GM12875 (cell line): ENCODE measurements around the gene TARBP1.
"Not testable (repeated sequence)": the region's sequence is repeated elsewhere in the genome, so short reads cannot be mapped to it uniquely, and the experiment has no call there.

Experiments
- H3K4me3 ChIP-seq: one replicate; pipeline ENCODE4 v1.5.1; 2011; ENCODE audit warnings: low read depth, low read length, control low read depth
- CTCF ChIP-seq: IDR thresholded peaks from 2 replicates; pipeline ENCODE4 v1.5.1; 2011; ENCODE audit warnings: low read depth, mild to moderate bottlenecking, control low read depth, inconsistent platforms, low read length, moderate library complexity, borderline replicate concordance; ENCODE audit not compliant: insufficient read depth

TARBP1 gene

GRCh38 chr1:234395297-234395696, 83.7 kb downstream of the TARBP1 start:
- no peak overlapping the region for H3K4me3 ChIP-seq
- no peak for TF ChIP-seq CTCF

GRCh38 chr1:234393190-234393589, 85.8 kb downstream of the TARBP1 start:
- H3K4me3 ChIP-seq: no peak overlapping the region
- TF ChIP-seq CTCF: no peak

- TF ChIP-seq CTCF: no peak
- H3K4me3 ChIP-seq: no peak overlapping the region
Observed at GRCh38 chr1:234388094-234388493, 90.9 kb downstream of the TARBP1 start.

GRCh38 chr1:234386122-234386521, 92.9 kb downstream of the TARBP1 start:
- no peak for TF ChIP-seq CTCF
- no peak overlapping the region for H3K4me3 ChIP-seq

GRCh38 chr1:234381699-234382555, 97.1 kb downstream of the TARBP1 start:
- no peak overlapping the region for H3K4me3 ChIP-seq
- no peak for TF ChIP-seq CTCF

- not testable (repeated sequence) for H3K4me3 ChIP-seq
Observed at GRCh38 chr1:234379591-234380109, 99.3 kb downstream of the TARBP1 start.

- TF ChIP-seq CTCF: no peak
- H3K4me3 ChIP-seq: no peak overlapping the region
Observed at GRCh38 chr1:234375672-234376071, 103.3 kb downstream of the TARBP1 start.
